Breast epithelium (tissue), 4 donors: ENCODE results near the gene DGKB. TPM values are rescaled to one million over a fixed set of nuclear protein-coding genes. Genes with fewer than 3 reads are reported as not detected.

Source experiments
- DNase-seq, 2 donors: peaks; one replicate each; pipeline ENCODE4 v3.0.0-alpha.2; 2019; ENCODE audit warnings: low spot score in 2 of 2
- H3K27ac ChIP-seq, 2 donors: fragments of 200-600 bp; sonication (generic) in 1 of 2; one replicate each; pipeline ENCODE4 v1.5.1; 2016 to 2019; ENCODE audit warnings: mild to moderate bottlenecking in 1 of 2
- H3K27me3 ChIP-seq, 2 donors: fragments of 200-600 bp; sonication (generic) in 1 of 2; one replicate each; pipeline versions ENCODE4 v1.5.1 to v1.6.0; 2017 to 2019; ENCODE audit warnings: control low read depth in 1 of 2, mild to moderate bottlenecking in 1 of 2
- H3K36me3 ChIP-seq: fragments of 200-600 bp; one replicate; pipeline ENCODE4 v1.5.1; 2019
- H3K4me1 ChIP-seq, 2 donors: fragments of 200-600 bp; sonication (generic); one replicate each; pipeline ENCODE4 v1.5.1; 2016 to 2019; ENCODE audit warnings: control low read depth in 1 of 2
- H3K4me3 ChIP-seq, 3 donors: fragments of 200-600 bp; sonication (generic); 1 replicate in 2 of 3; 2 replicates in 1 of 3; pipeline ENCODE4 v1.5.1; 2016 to 2019; ENCODE audit warnings: mild to moderate bottlenecking in 3 of 3, moderate library complexity in 2 of 3
- H3K9me3 ChIP-seq, 2 donors: fragments of 200-600 bp; sonication (generic) in 1 of 2; one replicate each; pipeline ENCODE4 v1.5.1; 2016 to 2019; ENCODE audit warnings: control low read depth in 1 of 2
- CTCF ChIP-seq, 3 donors: fragments of 450-650 bp; IDR thresholded peaks; one replicate each; pipeline ENCODE4 v1.5.1; 2016 to 2017; ENCODE audit warnings: antibody characterized with exemption in 3 of 3, mild to moderate bottlenecking in 3 of 3, moderate library complexity in 3 of 3
- POLR2A ChIP-seq: fragments of 450-650 bp; IDR thresholded peaks from one replicate; pipeline ENCODE4 v1.6.1; 2016; ENCODE audit warnings: antibody characterized with exemption, mild to moderate bottlenecking, moderate library complexity
- POLR2AphosphoS5 ChIP-seq, 3 donors: sonication (generic); formaldehyde crosslinking; IDR thresholded peaks; one replicate each; pipeline ENCODE4 v1.6.1; 2017; ENCODE audit warnings: antibody characterized with exemption in 3 of 3
- intact Hi-C: fragments of 100-400 bp; cut with DNase I; formaldehyde crosslinking; loops from one replicate; pipeline ENCODE4 v1.15.1; 2023; ENCODE audit warnings: low total_unique reads
- total RNA-seq, 3 donors: library from RNA; depleted of rRNA; stranded (reverse); fragments of >200 nt; gene quantifications; one replicate each; pipeline ENCODE4 v1.1.0, GENCODE V29; 2016

The DGKB gene
- total RNA-seq, 3 donors from 2014 or later, result 0.16 to 0.44 (median 0.33) TPM

- TF ChIP-seq POLR2A, result no peak
- Histone ChIP-seq H3K27ac (no peak overlapping the region), H3K4me3 (no peak overlapping the region)
These were observed 124.7 kb downstream of the DGKB start for GRCh38 chr7:14777806-14778205.

GRCh38 chr7:14776266-14776665 lies 126.3 kb downstream of the DGKB start:
- no peak for DNase-seq
- intact Hi-C loops, result no loop called here
- no peaks in the 10 kb centered on the region for H3K36me3 ChIP-seq
- no peaks in the 10 kb centered on the region for H3K4me1 ChIP-seq
- H3K27ac ChIP-seq, result no peak overlapping the region
- no peak overlapping the region for H3K4me3 ChIP-seq
- H3K9me3 ChIP-seq, result peaks cover 9 to 13% of the 10 kb centered on the region in 2 donors
- no peak for TF ChIP-seq POLR2AphosphoS5 (IDR thresholded peaks at IDR 0.05)
- no peak for TF ChIP-seq CTCF (IDR thresholded peaks at IDR 0.05)
- no peak for TF ChIP-seq POLR2A
- no peaks in the 10 kb centered on the region for H3K27me3 ChIP-seq

More at GRCh38 chr7:14777806-14778205, 124.7 kb downstream of the DGKB start:
- Histone ChIP-seq H3K36me3 (no peaks in the 10 kb centered on the region), H3K9me3 (peaks cover 9 to 13% of the 10 kb centered on the region in 2 donors), H3K27me3 (no peaks in the 10 kb centered on the region), H3K4me1 (no peaks in the 10 kb centered on the region)
- DNase-seq, result no peak
- intact Hi-C loops, result no loop called here

- Histone ChIP-seq H3K9me3 (peaks cover 9 to 13% of the 10 kb centered on the region in 2 donors), H3K4me1 (no peaks in the 10 kb centered on the region), H3K36me3 (no peaks in the 10 kb centered on the region), H3K27me3 (no peaks in the 10 kb centered on the region), H3K4me3 (no peak overlapping the region), H3K27ac (no peak overlapping the region)
- intact Hi-C loops, result no loop called here
- TF ChIP-seq CTCF (IDR thresholded peaks at IDR 0.05), result no peak
- TF ChIP-seq POLR2AphosphoS5 (IDR thresholded peaks at IDR 0.05), result no peak
- no peak for TF ChIP-seq POLR2A
- DNase-seq, result no peak
These were observed 128.8 kb downstream of the DGKB start for GRCh38 chr7:14773729-14774271.

GRCh38 chr7:14770614-14771013 lies 131.9 kb downstream of the DGKB start:
- Histone ChIP-seq H3K4me3 (no peak overlapping the region), H3K4me1 (no peaks in the 10 kb centered on the region), H3K36me3 (no peaks in the 10 kb centered on the region), H3K9me3 (no peaks in the 10 kb centered on the region), H3K27ac (no peak overlapping the region), H3K27me3 (no peaks in the 10 kb centered on the region)
- DNase-seq, result no peak
- TF ChIP-seq CTCF (IDR thresholded peaks at IDR 0.05), result no peak
- TF ChIP-seq POLR2A, result no peak
- TF ChIP-seq POLR2AphosphoS5 (IDR thresholded peaks at IDR 0.05), result no peak
- intact Hi-C loops, result no loop called here

- Histone ChIP-seq H3K36me3 (no peaks in the 10 kb centered on the region), H3K4me1 (no peaks in the 10 kb centered on the region), H3K27ac (no peak overlapping the region), H3K9me3 (no peaks in the 10 kb centered on the region), H3K4me3 (no peak overlapping the region), H3K27me3 (no peaks in the 10 kb centered on the region)
- DNase-seq, result no peak
- TF ChIP-seq POLR2A (no peak), POLR2AphosphoS5 (IDR thresholded peaks at IDR 0.05) (no peak), CTCF (IDR thresholded peaks at IDR 0.05) (no peak)
- intact Hi-C loops, result no loop called here
These were observed 133.3 kb downstream of the DGKB start for GRCh38 chr7:14769261-14769660.
